K562 (cell line): ENCODE measurements around the gene ALG10. TPM values are rescaled to one million over a fixed set of nuclear protein-coding genes. Genes with fewer than 3 reads are reported as not detected.

Source experiments
- CCNT2 ChIP-seq: IDR thresholded peaks from 2 replicates; pipeline ENCODE4 v1.6.1; 2011; ENCODE audit warnings: borderline replicate concordance, low read depth, mild to moderate bottlenecking, moderate library complexity, mixed read lengths, low read length; ENCODE audit not compliant: insufficient read length; ENCODE audit errors: extremely low read depth
- CUX1 ChIP-seq: fragments of 200-800 bp; sonication (Bioruptor generic); IDR thresholded peaks from 2 replicates; pipeline ENCODE4 v1.6.1; 2016; ENCODE audit warnings: missing genetic modification characterization, missing compliant biosample characterization
- DACH1 ChIP-seq: fragments of 450-650 bp; IDR thresholded peaks from 2 replicates; pipeline ENCODE4 v1.6.1; 2018; ENCODE audit not compliant: partially characterized antibody
- E2F6 ChIP-seq, 2 experiments: IDR thresholded peaks; 2 replicates each; pipeline ENCODE4 v1.6.1; 2011; ENCODE audit warnings: borderline replicate concordance in 1 of 2, control low read depth in 1 of 2, low read depth in 1 of 2, low read length in 1 of 2, mild to moderate bottlenecking in 1 of 2, mixed read lengths in 1 of 2, moderate library complexity in 1 of 2; ENCODE audit not compliant: insufficient read depth in 1 of 2, insufficient read length in 1 of 2, poor library complexity in 1 of 2, severe bottlenecking in 1 of 2; ENCODE audit errors: extremely low read depth in 1 of 2
- JUN ChIP-seq, 2 experiments: sonication (generic) in 1 of 2; formaldehyde crosslinking in 1 of 2; IDR thresholded peaks; 2 replicates each; pipeline versions ENCODE4 v1.6.1 to v1.8.0; 2012 to 2022; ENCODE audit warnings: borderline replicate concordance in 2 of 2, mild to moderate bottlenecking in 2 of 2, improper control_type of control experiment in 1 of 2, low read depth in 1 of 2, low read length in 1 of 2, missing genetic modification reagents in 1 of 2
- LCOR ChIP-seq: sonication (generic); formaldehyde crosslinking; IDR thresholded peaks from 2 replicates; pipeline ENCODE4 v1.8.0; 2022; ENCODE audit warnings: mild to moderate bottlenecking, missing genetic modification reagents
- MBD2 ChIP-seq: sonication (generic); IDR thresholded peaks from 2 replicates; pipeline ENCODE4 v1.6.1; 2016; ENCODE audit warnings: low read depth, borderline replicate concordance
- NFIC ChIP-seq: fragments of 450-650 bp; IDR thresholded peaks from 2 replicates; pipeline ENCODE4 v1.6.1; 2017; ENCODE audit warnings: mild to moderate bottlenecking, inconsistent platforms
- NFIX ChIP-seq: fragments of 250-450 bp; sonication (Bioruptor Pico); IDR thresholded peaks from 2 replicates; pipeline ENCODE4 v1.4.0; 2020; ENCODE audit warnings: low read depth, mild to moderate bottlenecking, moderate library complexity
- NR1H2 ChIP-seq: sonication (generic); formaldehyde crosslinking; IDR thresholded peaks from 2 replicates; pipeline ENCODE4 v1.4.0; 2020; ENCODE audit warnings: mild to moderate bottlenecking, missing genetic modification reagents
- PHF8 ChIP-seq: fragments of 200-600 bp; sonication (generic); IDR thresholded peaks from 2 replicates; pipeline ENCODE4 v1.6.1; 2012; ENCODE audit warnings: mixed run types, mild to moderate bottlenecking, inconsistent platforms, low read length, moderate library complexity, borderline replicate concordance
- POLR3A ChIP-seq: IDR thresholded peaks from 2 replicates; pipeline ENCODE4 v1.6.1; 2011; ENCODE audit warnings: borderline replicate concordance, mild to moderate bottlenecking, moderate library complexity; ENCODE audit not compliant: insufficient read length, insufficient read depth; ENCODE audit errors: extremely low read depth
- RBFOX2 ChIP-seq: fragments of 200-400 bp; formaldehyde crosslinking; IDR thresholded peaks from 2 replicates; pipeline ENCODE4 v1.6.1; 2017; ENCODE audit warnings: low read depth, mild to moderate bottlenecking, low read length, moderate library complexity
- SMC3 ChIP-seq: conservative IDR thresholded peaks from 2 replicates; pipeline ENCODE4 v1.6.1; 2011; ENCODE audit warnings: low read depth, low read length, improper control_type of control experiment; ENCODE audit not compliant: insufficient read depth
- TBL1XR1 ChIP-seq, 2 experiments: IDR thresholded peaks; 2 replicates each; pipeline ENCODE4 v1.6.1; 2012; ENCODE audit warnings: improper control_type of control experiment in 2 of 2, low read length in 2 of 2, mild to moderate bottlenecking in 1 of 2
- TEAD4 ChIP-seq, 2 experiments: sonication (generic) in 1 of 2; formaldehyde crosslinking in 1 of 2; IDR thresholded peaks; 2 replicates each; pipeline versions ENCODE4 v1.6.1 to v1.8.0; 2012 to 2022; ENCODE audit warnings: borderline replicate concordance in 1 of 2, inconsistent platforms in 1 of 2, low read length in 1 of 2, mild to moderate bottlenecking in 1 of 2, missing genetic modification reagents in 1 of 2
- XRCC3 ChIP-seq: fragments of 450-650 bp; IDR thresholded peaks from 2 replicates; pipeline ENCODE4 v1.6.1; 2017; ENCODE audit warnings: mild to moderate bottlenecking, moderate library complexity
- ZC3H4 ChIP-seq: sonication (generic); formaldehyde crosslinking; IDR thresholded peaks from 2 replicates; pipeline ENCODE4 v1.9.0; 2021; ENCODE audit warnings: missing genetic modification reagents, borderline replicate concordance
- ZNF695 ChIP-seq: fragments of 450-650 bp; formaldehyde crosslinking; IDR thresholded peaks from 2 replicates; pipeline ENCODE4 v1.4.0; 2020; ENCODE audit warnings: mild to moderate bottlenecking, moderate library complexity
- ZNF766 ChIP-seq: fragments of 200-800 bp; sonication (Bioruptor generic); conservative IDR thresholded peaks from 2 replicates; pipeline ENCODE4 v1.6.1; 2016; ENCODE audit warnings: missing genetic modification characterization, missing compliant biosample characterization
- polyA plus RNA-seq, 8 experiments: library from polyadenylated mRNA; depleted of rRNA in 4 of 8; stranded (reverse) in 5 of 8; unstranded in 3 of 8; fragments of >200 nt; fragmentation: Nextera tagmentation in 2 of 8; fragmentation: Illumina TruSeq in 1 of 8; extraction: Ambion mirVana in 2 of 8; extraction: Trizol in 1 of 8; gene quantifications; 2 replicates each; pipeline versions ENCODE4 v1.2.1 to v1.2.3, GENCODE V29; 2011 to 2014; ENCODE audit warnings: inconsistent platforms in 1 of 8, missing spikeins in 1 of 8
- total RNA-seq, 7 experiments: library from RNA; depleted of rRNA in 6 of 7; stranded (reverse); fragments of >200 nt in 6 of 7; fragmentation: Illumina TruSeq in 2 of 7; extraction: Trizol in 2 of 7; gene quantifications; 2 replicates each; pipeline versions ENCODE4 v1.2.1 to v1.2.3, GENCODE V29; 2011 to 2021; ENCODE audit warnings: low replicate concordance in 1 of 7

Gene ALG10
- total and polyA plus RNA-seq, 9 of the 15 experiments (the other 6 are each of a cell fraction or from before 2014, with no cell fraction given) = 2.4 to 14.7 (median 6.4) TPM

- TF ChIP-seq ZNF766 (CRISPR knock-in tag) = peak; percentile 68; the same call in 1 of the 2 replicates
- peak; percentile 62 for TF ChIP-seq TEAD4 (IDR thresholded peaks at IDR 0.05; ENCODE audit: low read length)
- TF ChIP-seq TEAD4 (CRISPR knock-in tag; IDR thresholded peaks at IDR 0.05; ENCODE audit: borderline replicate concordance) = no peak
- peak in 1 of 2 experiments; percentile 71 for TF ChIP-seq E2F6 (IDR thresholded peaks at IDR 0.05; ENCODE audit: borderline replicate concordance in 1 of 2, extremely low read depth in 1 of 2, insufficient read depth in 1 of 2, insufficient read length in 1 of 2, low read depth in 1 of 2, low read length in 1 of 2, poor library complexity in 1 of 2, severe bottlenecking in 1 of 2)
- TF ChIP-seq CUX1 = no peak
- no peak for TF ChIP-seq ZNF695 (CRISPR knock-in tag)
- no peak for TF ChIP-seq NFIX (CRISPR knock-in tag)
- TF ChIP-seq POLR3A = no peak
- peak; percentile 29 for TF ChIP-seq CCNT2
- TF ChIP-seq TBL1XR1 (IDR thresholded peaks at IDR 0.05; ENCODE audit: low read length in 2 of 2) = peak in 1 of 2 experiments; percentile 70; a peak in 2 of 4 replicates
- TF ChIP-seq NR1H2 = 0 out of 2 replicates have a peak, but pooled peaks have one; percentile 26
- TF ChIP-seq RBFOX2 = peak; percentile 89
- TF ChIP-seq XRCC3 = no peak
- no peak for TF ChIP-seq NFIC
- TF ChIP-seq PHF8 = peak; percentile 85
- TF ChIP-seq ZC3H4 (CRISPR knock-in tag) = no peak
- TF ChIP-seq JUN (IDR thresholded peaks at IDR 0.05; ENCODE audit: borderline replicate concordance, low read depth, low read length) = peak; percentile 65; the same call in 1 of the 2 replicates
- no peak for TF ChIP-seq JUN (CRISPR knock-in tag; IDR thresholded peaks at IDR 0.05; ENCODE audit: borderline replicate concordance)
- peak; percentile 46; the same call in 1 of the 2 replicates for TF ChIP-seq SMC3
- no peak for TF ChIP-seq DACH1
- peak; percentile 51; the same call in 1 of the 2 replicates for TF ChIP-seq LCOR (CRISPR knock-in tag)
- peak; percentile 48 for TF ChIP-seq MBD2
Observed at GRCh38 chr12:34022079-34022830, at the start of gene ALG10 (continued).
